SK-N-SH treated with all-trans-retinoic acid at 6 μM for 48 hours (cell line): ENCODE results near the gene IPPK.

Experiments
- ATAC-seq: fragments of 200-7000 bp; cut with Tn5 transposase; 3 replicates; pipeline ENCODE4 v1.9.1; 2020; ENCODE audit warnings: mild to moderate bottlenecking, moderate library complexity
- ARNTL ChIP-seq: fragments of 450-650 bp; formaldehyde crosslinking; IDR thresholded peaks from 2 replicates; pipeline ENCODE4 v1.5.0; 2020; ENCODE audit warnings: low read depth, mild to moderate bottlenecking, moderate library complexity, borderline replicate concordance
- BACH2 ChIP-seq: fragments of 250-450 bp; sonication (Bioruptor Pico); IDR thresholded peaks from 2 replicates; pipeline ENCODE4 v1.9.0; 2021; ENCODE audit warnings: mild to moderate bottlenecking, borderline replicate concordance
- CSDC2 ChIP-seq: fragments of 250-450 bp; sonication (Bioruptor Pico); IDR thresholded peaks from 2 replicates; pipeline ENCODE4 v1.5.0; 2020; ENCODE audit warnings: mild to moderate bottlenecking, moderate library complexity
- ESRRG ChIP-seq: fragments of 250-450 bp; sonication (Bioruptor Pico); IDR thresholded peaks from 2 replicates; pipeline ENCODE4 v1.6.1; 2021; ENCODE audit warnings: mild to moderate bottlenecking
- GLIS3 ChIP-seq: fragments of 250-450 bp; sonication (Bioruptor Pico); IDR thresholded peaks from 2 replicates; pipeline ENCODE4 v1.5.0; 2020; ENCODE audit warnings: mild to moderate bottlenecking, moderate library complexity
- ISL1 ChIP-seq: fragments of 250-450 bp; sonication (Bioruptor Pico); IDR thresholded peaks from 2 replicates; pipeline ENCODE4 v2.1.2; 2022; ENCODE audit warnings: mild to moderate bottlenecking, moderate library complexity
- OSR1 ChIP-seq: fragments of 250-450 bp; sonication (Bioruptor Pico); IDR thresholded peaks from 2 replicates; pipeline ENCODE4 v1.8.0; 2022; ENCODE audit warnings: moderate library complexity, mild to moderate bottlenecking, inconsistent platforms
- PPARA ChIP-seq: fragments of 250-450 bp; sonication (Bioruptor Pico); IDR thresholded peaks from 2 replicates; pipeline ENCODE4 v1.5.0; 2020; ENCODE audit warnings: mild to moderate bottlenecking, borderline replicate concordance
- RARB ChIP-seq: fragments of 250-450 bp; sonication (Bioruptor Pico); IDR thresholded peaks from 2 replicates; pipeline ENCODE4 v1.8.0; 2021; ENCODE audit warnings: mild to moderate bottlenecking, moderate library complexity
- SNAI2 ChIP-seq: fragments of 250-450 bp; sonication (Bioruptor Pico); IDR thresholded peaks from 2 replicates; pipeline ENCODE4 v1.5.0; 2020; ENCODE audit warnings: mild to moderate bottlenecking, moderate library complexity
- TCF4 ChIP-seq: fragments of 250-450 bp; sonication (Bioruptor Pico); IDR thresholded peaks from 2 replicates; pipeline ENCODE4 v1.8.0; 2021; ENCODE audit warnings: mild to moderate bottlenecking, moderate library complexity, borderline replicate concordance
- TOX ChIP-seq: fragments of 250-450 bp; sonication (Bioruptor Pico); IDR thresholded peaks from 2 replicates; pipeline ENCODE4 v1.8.0; 2021; ENCODE audit warnings: mild to moderate bottlenecking, moderate library complexity, borderline replicate concordance
- ZC3H10 ChIP-seq: fragments of 250-450 bp; sonication (Bioruptor Pico); IDR thresholded peaks from 2 replicates; pipeline ENCODE4 v1.5.1; 2021; ENCODE audit warnings: mild to moderate bottlenecking, moderate library complexity
- ZFP3 ChIP-seq: fragments of 250-450 bp; sonication (Bioruptor Pico); IDR thresholded peaks from 2 replicates; pipeline ENCODE4 v1.5.0; 2020; ENCODE audit warnings: mild to moderate bottlenecking, moderate library complexity
- ZFP30 ChIP-seq: fragments of 450-650 bp; formaldehyde crosslinking; IDR thresholded peaks from 2 replicates; pipeline ENCODE4 v1.5.0; 2022; ENCODE audit warnings: mild to moderate bottlenecking, moderate library complexity
- ZNF565 ChIP-seq: fragments of 450-650 bp; formaldehyde crosslinking; conservative IDR thresholded peaks from 2 replicates; pipeline ENCODE4 v1.5.0; 2020; ENCODE audit warnings: low read depth, mild to moderate bottlenecking, moderate library complexity
- ZNF8 ChIP-seq: fragments of 450-650 bp; formaldehyde crosslinking; IDR thresholded peaks from 2 replicates; pipeline ENCODE4 v1.5.0; 2020; ENCODE audit warnings: mild to moderate bottlenecking, moderate library complexity
- TF ChIP-seq, protein P1 (sequence below): fragments of 250-450 bp; sonication (Bioruptor Pico); IDR thresholded peaks from 2 replicates; pipeline ENCODE4 v1.5.1; 2021; ENCODE audit warnings: mild to moderate bottlenecking, moderate library complexity
- TF ChIP-seq, protein P2 (sequence below): fragments of 250-450 bp; sonication (Bioruptor Pico); IDR thresholded peaks from 2 replicates; pipeline ENCODE4 v1.5.0; 2020; ENCODE audit warnings: mild to moderate bottlenecking, moderate library complexity
- TF ChIP-seq, protein P3 (sequence below): fragments of 250-450 bp; sonication (Bioruptor Pico); IDR thresholded peaks from 2 replicates; pipeline ENCODE4 v1.5.1; 2020; ENCODE audit warnings: low read depth, mild to moderate bottlenecking, moderate library complexity

The IPPK gene

DNA sequence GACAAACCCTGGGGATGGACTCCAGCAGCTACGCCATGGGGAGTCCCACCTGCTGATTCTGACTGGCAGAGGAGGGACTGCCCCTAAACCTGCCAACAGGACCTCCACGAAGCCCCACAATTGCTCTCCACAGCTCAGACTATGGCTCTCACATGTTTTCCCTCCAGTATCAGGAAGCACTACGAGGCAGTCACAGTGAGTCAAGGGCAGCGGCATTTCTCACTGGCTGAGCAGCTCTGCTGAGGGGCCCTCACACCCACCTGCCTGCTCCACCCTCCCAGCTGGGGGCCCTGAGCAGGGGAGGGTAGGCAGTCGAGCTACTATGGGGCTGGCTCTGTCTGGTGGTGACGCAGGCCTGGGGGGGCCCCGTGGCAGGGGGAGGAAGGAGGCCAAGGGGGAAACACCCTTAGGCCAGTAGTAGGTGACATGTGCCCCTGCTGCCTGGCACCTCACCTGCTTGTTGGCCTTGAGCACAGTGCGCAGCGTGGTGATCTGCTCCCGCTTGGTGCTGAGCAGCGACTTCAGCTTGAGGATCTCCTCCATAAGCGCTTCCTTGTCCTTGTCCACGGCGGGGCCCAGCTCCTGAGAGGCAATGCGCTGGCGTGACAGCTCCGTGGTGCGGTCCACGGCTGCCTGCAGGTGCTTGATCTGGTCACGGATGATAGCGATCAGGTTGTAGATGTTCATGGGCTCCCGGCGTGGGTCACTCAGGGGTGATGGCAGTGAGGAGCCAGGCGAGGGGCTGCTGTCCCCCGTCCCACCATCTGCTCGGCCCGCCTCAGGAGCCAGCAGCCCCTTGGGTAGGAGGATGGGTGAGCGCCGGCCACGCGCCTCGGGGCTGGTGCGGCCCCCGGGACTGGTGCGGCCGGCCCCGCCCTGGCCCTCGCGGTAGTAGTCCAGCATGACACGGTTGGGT lies 48.4 kb upstream of the IPPK start:
- TF ChIP-seq, protein P1, sequence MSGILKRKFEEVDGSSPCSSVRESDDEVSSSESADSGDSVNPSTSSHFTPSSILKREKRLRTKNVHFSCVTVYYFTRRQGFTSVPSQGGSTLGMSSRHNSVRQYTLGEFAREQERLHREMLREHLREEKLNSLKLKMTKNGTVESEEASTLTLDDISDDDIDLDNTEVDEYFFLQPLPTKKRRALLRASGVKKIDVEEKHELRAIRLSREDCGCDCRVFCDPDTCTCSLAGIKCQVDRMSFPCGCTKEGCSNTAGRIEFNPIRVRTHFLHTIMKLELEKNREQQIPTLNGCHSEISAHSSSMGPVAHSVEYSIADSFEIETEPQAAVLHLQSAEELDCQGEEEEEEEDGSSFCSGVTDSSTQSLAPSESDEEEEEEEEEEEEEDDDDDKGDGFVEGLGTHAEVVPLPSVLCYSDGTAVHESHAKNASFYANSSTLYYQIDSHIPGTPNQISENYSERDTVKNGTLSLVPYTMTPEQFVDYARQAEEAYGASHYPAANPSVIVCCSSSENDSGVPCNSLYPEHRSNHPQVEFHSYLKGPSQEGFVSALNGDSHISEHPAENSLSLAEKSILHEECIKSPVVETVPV: no peak
- no peak for TF ChIP-seq ZFP30 (CRISPR knock-in tag)
- TF ChIP-seq, protein P2, sequence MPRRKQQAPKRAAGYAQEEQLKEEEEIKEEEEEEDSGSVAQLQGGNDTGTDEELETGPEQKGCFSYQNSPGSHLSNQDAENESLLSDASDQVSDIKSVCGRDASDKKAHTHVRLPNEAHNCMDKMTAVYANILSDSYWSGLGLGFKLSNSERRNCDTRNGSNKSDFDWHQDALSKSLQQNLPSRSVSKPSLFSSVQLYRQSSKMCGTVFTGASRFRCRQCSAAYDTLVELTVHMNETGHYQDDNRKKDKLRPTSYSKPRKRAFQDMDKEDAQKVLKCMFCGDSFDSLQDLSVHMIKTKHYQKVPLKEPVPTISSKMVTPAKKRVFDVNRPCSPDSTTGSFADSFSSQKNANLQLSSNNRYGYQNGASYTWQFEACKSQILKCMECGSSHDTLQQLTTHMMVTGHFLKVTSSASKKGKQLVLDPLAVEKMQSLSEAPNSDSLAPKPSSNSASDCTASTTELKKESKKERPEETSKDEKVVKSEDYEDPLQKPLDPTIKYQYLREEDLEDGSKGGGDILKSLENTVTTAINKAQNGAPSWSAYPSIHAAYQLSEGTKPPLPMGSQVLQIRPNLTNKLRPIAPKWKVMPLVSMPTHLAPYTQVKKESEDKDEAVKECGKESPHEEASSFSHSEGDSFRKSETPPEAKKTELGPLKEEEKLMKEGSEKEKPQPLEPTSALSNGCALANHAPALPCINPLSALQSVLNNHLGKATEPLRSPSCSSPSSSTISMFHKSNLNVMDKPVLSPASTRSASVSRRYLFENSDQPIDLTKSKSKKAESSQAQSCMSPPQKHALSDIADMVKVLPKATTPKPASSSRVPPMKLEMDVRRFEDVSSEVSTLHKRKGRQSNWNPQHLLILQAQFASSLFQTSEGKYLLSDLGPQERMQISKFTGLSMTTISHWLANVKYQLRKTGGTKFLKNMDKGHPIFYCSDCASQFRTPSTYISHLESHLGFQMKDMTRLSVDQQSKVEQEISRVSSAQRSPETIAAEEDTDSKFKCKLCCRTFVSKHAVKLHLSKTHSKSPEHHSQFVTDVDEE (CRISPR knock-in tag): no peak
- no peak for TF ChIP-seq CSDC2 (CRISPR knock-in tag)
- no peak for TF ChIP-seq RARB (CRISPR knock-in tag)
- no peak for TF ChIP-seq GLIS3 (CRISPR knock-in tag)
- no peak for TF ChIP-seq TOX
- no peak for TF ChIP-seq ZNF8 (CRISPR knock-in tag)
- TF ChIP-seq SNAI2 (CRISPR knock-in tag): no peak
- TF ChIP-seq BACH2 (CRISPR knock-in tag): no peak
- TF ChIP-seq TCF4 (CRISPR knock-in tag): no peak
- no peak for TF ChIP-seq ESRRG (CRISPR knock-in tag)
- TF ChIP-seq ISL1: no peak
- TF ChIP-seq ARNTL (CRISPR knock-in tag): no peak
- no peak for TF ChIP-seq ZNF565
- TF ChIP-seq PPARA: no peak
- TF ChIP-seq, all 23 proteins: peak for 0
- no peak for ATAC-seq

DNA sequence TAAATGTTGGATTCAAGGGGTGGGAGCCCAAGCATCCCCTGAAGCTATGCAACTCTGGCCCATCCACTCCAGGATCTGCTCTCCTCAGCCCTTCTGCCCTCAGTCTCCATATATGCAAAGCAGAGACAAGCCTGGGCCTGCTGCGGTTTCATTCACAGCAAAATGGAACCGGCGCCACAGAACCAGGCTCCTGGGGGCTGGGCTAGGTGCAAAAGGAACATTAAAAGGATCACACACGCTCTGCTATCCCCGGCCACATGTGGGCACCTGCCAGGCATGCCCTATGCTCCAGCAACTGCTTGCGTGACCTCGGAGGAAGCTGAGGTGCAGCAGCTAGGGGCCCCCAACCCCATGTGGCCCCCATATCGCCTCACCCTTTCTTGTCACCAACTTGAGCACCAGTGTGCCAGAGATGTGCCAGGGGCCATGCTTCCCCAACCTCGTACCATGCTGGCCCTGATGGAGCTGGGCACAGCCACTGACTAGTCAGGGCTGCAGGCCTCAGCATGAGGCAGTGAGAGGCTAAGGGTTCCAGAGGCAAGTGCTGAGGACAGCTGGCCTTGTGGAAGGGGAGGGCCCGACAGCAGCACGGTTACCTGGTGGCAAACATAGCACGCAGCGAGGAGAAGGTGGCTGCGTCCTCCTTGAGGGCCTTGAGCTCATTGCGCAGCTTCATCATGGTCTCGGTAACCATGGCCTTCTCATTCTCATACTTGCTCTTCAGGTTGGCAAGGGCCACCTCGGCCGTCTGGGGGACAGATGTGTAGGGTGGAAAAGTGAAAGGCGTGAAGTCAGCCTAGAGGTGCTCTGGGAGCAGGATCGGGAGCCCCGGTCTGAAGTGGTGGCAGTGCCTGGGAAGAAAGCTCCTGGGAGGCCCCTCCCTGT lies 47.5 kb upstream of the IPPK start:
- TF ChIP-seq GLIS3 (CRISPR knock-in tag) (no peak), RARB (CRISPR knock-in tag) (no peak), ZNF565 (no peak), BACH2 (CRISPR knock-in tag) (no peak), CSDC2 (CRISPR knock-in tag) (no peak), ARNTL (CRISPR knock-in tag) (no peak), TCF4 (CRISPR knock-in tag) (no peak), OSR1 (CRISPR knock-in tag) (no peak), ZNF8 (CRISPR knock-in tag) (no peak), ZFP3 (CRISPR knock-in tag) (no peak), ZC3H10 (no peak), SNAI2 (CRISPR knock-in tag) (no peak), ESRRG (CRISPR knock-in tag) (no peak)
- TF ChIP-seq, protein P3, sequence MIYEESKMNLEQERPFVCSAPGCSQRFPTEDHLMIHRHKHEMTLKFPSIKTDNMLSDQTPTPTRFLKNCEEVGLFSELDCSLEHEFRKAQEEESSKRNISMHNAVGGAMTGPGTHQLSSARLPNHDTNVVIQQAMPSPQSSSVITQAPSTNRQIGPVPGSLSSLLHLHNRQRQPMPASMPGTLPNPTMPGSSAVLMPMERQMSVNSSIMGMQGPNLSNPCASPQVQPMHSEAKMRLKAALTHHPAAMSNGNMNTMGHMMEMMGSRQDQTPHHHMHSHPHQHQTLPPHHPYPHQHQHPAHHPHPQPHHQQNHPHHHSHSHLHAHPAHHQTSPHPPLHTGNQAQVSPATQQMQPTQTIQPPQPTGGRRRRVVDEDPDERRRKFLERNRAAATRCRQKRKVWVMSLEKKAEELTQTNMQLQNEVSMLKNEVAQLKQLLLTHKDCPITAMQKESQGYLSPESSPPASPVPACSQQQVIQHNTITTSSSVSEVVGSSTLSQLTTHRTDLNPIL (CRISPR knock-in tag): no peak
- TF ChIP-seq, protein P1: no peak
- TF ChIP-seq, protein P2 (CRISPR knock-in tag): no peak
- no peak for ATAC-seq
